IMR-90 (cell line): ENCODE measurements around the gene FOXO1.

Experiments
- CEBPB ChIP-seq: IDR thresholded peaks from 2 replicates; pipeline ENCODE4 v1.6.1; 2012; ENCODE audit warnings: low read depth, low read length, improper control_type of control experiment
- CHD1 ChIP-seq: IDR thresholded peaks from 2 replicates; pipeline ENCODE4 v1.6.1; 2012; ENCODE audit warnings: low read depth, low read length, improper control_type of control experiment
- CTCF ChIP-seq: conservative IDR thresholded peaks from 2 replicates; pipeline ENCODE4 v1.5.1; 2012; ENCODE audit warnings: mild to moderate bottlenecking, low read depth, low read length, improper control_type of control experiment
- ELK1 ChIP-seq: fragments of 150-350 bp; IDR thresholded peaks from 2 replicates; pipeline ENCODE4 v1.6.1; 2016; ENCODE audit warnings: low read depth, mild to moderate bottlenecking, low read length, moderate library complexity, borderline replicate concordance
- FOS ChIP-seq: fragments of 150-350 bp; IDR thresholded peaks from 2 replicates; pipeline ENCODE4 v1.6.1; 2016; ENCODE audit warnings: low read depth, low read length
- MAFK ChIP-seq: IDR thresholded peaks from 2 replicates; pipeline ENCODE4 v1.6.1; 2012; ENCODE audit warnings: low read depth, low read length, improper control_type of control experiment
- MXI1 ChIP-seq: IDR thresholded peaks from 2 replicates; pipeline ENCODE4 v1.6.1; 2012; ENCODE audit warnings: low read depth, mild to moderate bottlenecking, low read length, moderate library complexity, borderline replicate concordance
- NFE2L2 ChIP-seq: fragments of 150-350 bp; IDR thresholded peaks from 2 replicates; pipeline ENCODE4 v1.6.1; 2016; ENCODE audit warnings: low read depth, mild to moderate bottlenecking, low read length
- POLR2A ChIP-seq: IDR thresholded peaks from 2 replicates; pipeline ENCODE4 v1.6.1; 2012; ENCODE audit warnings: mild to moderate bottlenecking, low read depth, low read length
- RAD21 ChIP-seq: IDR thresholded peaks from 2 replicates; pipeline ENCODE4 v1.6.1; 2012; ENCODE audit warnings: low read length, improper control_type of control experiment
- RCOR1 ChIP-seq: IDR thresholded peaks from 2 replicates; pipeline ENCODE4 v1.6.1; 2012; ENCODE audit warnings: mild to moderate bottlenecking, low read length, improper control_type of control experiment; ENCODE audit not compliant: insufficient replicate concordance
- RFX5 ChIP-seq: IDR thresholded peaks from 2 replicates; pipeline ENCODE4 v1.8.0; 2012; ENCODE audit warnings: low read depth, mild to moderate bottlenecking, low read length, moderate library complexity
- SMC3 ChIP-seq: fragments of 150-350 bp; IDR thresholded peaks from 2 replicates; pipeline ENCODE4 v1.6.1; 2016; ENCODE audit warnings: low read depth, mild to moderate bottlenecking, antibody characterized with exemption, low read length, moderate library complexity
- USF2 ChIP-seq: fragments of 150-350 bp; IDR thresholded peaks from 2 replicates; pipeline ENCODE4 v1.6.1; 2017; ENCODE audit warnings: mild to moderate bottlenecking, antibody characterized with exemption, low read length, low read depth

- TF ChIP-seq CTCF (no peak), NFE2L2 (no peak), POLR2A (no peak), SMC3 (no peak), MAFK (no peak), MXI1 (no peak), CEBPB (no peak), RFX5 (no peak), USF2 (no peak), CHD1 (no peak), FOS (no peak), ELK1 (no peak), RAD21 (no peak), RCOR1 (no peak)
Observed at GRCh38 chr13:40530961-40531360, 135.5 kb downstream of the FOXO1 start.
